Duodenal mucosa (tissue), 2 donors: ENCODE results near the gene SLC49A3.

Experiments used
- H3K27ac ChIP-seq: one replicate; pipeline ENCODE4 v1.7.0; 2013; ENCODE audit warnings: low read depth, low read length
- H3K27me3 ChIP-seq, 2 donors: one replicate each; pipeline ENCODE4 v1.7.0; 2013; ENCODE audit warnings: low read length in 2 of 2, control low read depth in 1 of 2; ENCODE audit not compliant: insufficient read depth in 2 of 2, control insufficient read depth in 1 of 2
- H3K36me3 ChIP-seq, 2 donors: one replicate each; pipeline ENCODE4 v1.7.0; 2013; ENCODE audit warnings: low read length in 2 of 2, control low read depth in 1 of 2; ENCODE audit not compliant: insufficient read depth in 2 of 2, control insufficient read depth in 1 of 2
- H3K4me1 ChIP-seq, 2 donors: one replicate each; pipeline ENCODE4 v1.7.0; 2013; ENCODE audit warnings: low read length in 2 of 2, control low read depth in 1 of 2; ENCODE audit not compliant: insufficient read depth in 2 of 2, control insufficient read depth in 1 of 2
- H3K4me3 ChIP-seq, 2 donors: one replicate each; pipeline ENCODE4 v1.7.0; 2013; ENCODE audit warnings: low read length in 2 of 2, low read depth in 1 of 2
- H3K9ac ChIP-seq, 2 donors: one replicate each; pipeline ENCODE4 v1.7.0; 2013; ENCODE audit warnings: low read length in 2 of 2, low read depth in 1 of 2
- H3K9me3 ChIP-seq, 2 donors: one replicate each; pipeline ENCODE4 v1.7.0; 2013; ENCODE audit warnings: low read length in 2 of 2, control low read depth in 1 of 2; ENCODE audit not compliant: control insufficient read depth in 1 of 2

SLC49A3 gene

GRCh38 chr4:660401-660800 is 28.6 kb downstream of the SLC49A3 start:
- Histone ChIP-seq H3K36me3 (no peaks in the 10 kb centered on the region), H3K27me3 (peaks cover 0 to 3% of the 10 kb centered on the region in 2 donors), H3K9me3 (no peaks in the 10 kb centered on the region), H3K9ac (no peak overlapping the region), H3K27ac (no peak overlapping the region), H3K4me3 (no peak overlapping the region), H3K4me1 (no peaks in the 10 kb centered on the region)

GRCh38 chr4:659851-660250 is 29.1 kb downstream of the SLC49A3 start:
- Histone ChIP-seq H3K4me1 (no peaks in the 10 kb centered on the region), H3K27me3 (peaks cover 0 to 3% of the 10 kb centered on the region in 2 donors), H3K9me3 (no peaks in the 10 kb centered on the region), H3K36me3 (no peaks in the 10 kb centered on the region), H3K4me3 (no peak overlapping the region), H3K9ac (no peak overlapping the region), H3K27ac (no peak overlapping the region)

GRCh38 chr4:658681-659667 is 30.0 kb downstream of the SLC49A3 start:
- Histone ChIP-seq H3K36me3 (no peaks in the 10 kb centered on the region), H3K27ac (no peak overlapping the region), H3K4me3 (no peak overlapping the region), H3K9ac (no peak overlapping the region), H3K27me3 (peaks cover 0 to 3% of the 10 kb centered on the region in 2 donors), H3K9me3 (no peaks in the 10 kb centered on the region), H3K4me1 (no peaks in the 10 kb centered on the region)

- peaks cover 0 to 2% of the 10 kb centered on the region in 2 donors for H3K27me3 ChIP-seq
- H3K9me3 ChIP-seq = no peaks in the 10 kb centered on the region
- H3K4me1 ChIP-seq = no peaks in the 10 kb centered on the region
- H3K4me3 ChIP-seq = no peak overlapping the region
- no peak overlapping the region for H3K27ac ChIP-seq
- no peak overlapping the region for H3K9ac ChIP-seq
- no peaks in the 10 kb centered on the region for H3K36me3 ChIP-seq
These were observed 30.9 kb downstream of the SLC49A3 start for GRCh38 chr4:657834-658667.

GRCh38 chr4:657338-657833 is 31.6 kb downstream of the SLC49A3 start:
- H3K4me1 ChIP-seq = no peaks in the 10 kb centered on the region
- no peak overlapping the region for H3K9ac ChIP-seq
- H3K9me3 ChIP-seq = no peaks in the 10 kb centered on the region
- no peak overlapping the region for H3K4me3 ChIP-seq
- H3K27me3 ChIP-seq = no peaks in the 10 kb centered on the region
- no peak overlapping the region for H3K27ac ChIP-seq
- no peaks in the 10 kb centered on the region for H3K36me3 ChIP-seq

GRCh38 chr4:656436-657337 is 32.3 kb downstream of the SLC49A3 start:
- H3K9ac ChIP-seq = no peak overlapping the region
- no peak overlapping the region for H3K27ac ChIP-seq
- H3K4me3 ChIP-seq = no peak overlapping the region
- no peaks in the 10 kb centered on the region for H3K36me3 ChIP-seq
- H3K4me1 ChIP-seq = no peaks in the 10 kb centered on the region
- no peaks in the 10 kb centered on the region for H3K9me3 ChIP-seq
- H3K27me3 ChIP-seq = peaks cover 3% of the 10 kb centered on the region in 2 donors

- Histone ChIP-seq H3K27ac (no peak overlapping the region), H3K9me3 (no peaks in the 10 kb centered on the region), H3K4me1 (no peaks in the 10 kb centered on the region), H3K27me3 (peaks cover 10 to 12% of the 10 kb centered on the region in 2 donors), H3K36me3 (no peaks in the 10 kb centered on the region), H3K9ac (no peak overlapping the region), H3K4me3 (no peak overlapping the region)
These were observed 33.3 kb downstream of the SLC49A3 start for GRCh38 chr4:655464-656151.

- Histone ChIP-seq H3K4me1 (no peaks in the 10 kb centered on the region), H3K36me3 (no peaks in the 10 kb centered on the region), H3K9me3 (no peaks in the 10 kb centered on the region), H3K27me3 (peaks cover 14 to 19% of the 10 kb centered on the region in 2 donors), H3K27ac (no peak overlapping the region), H3K9ac (no peak overlapping the region), H3K4me3 (no peak overlapping the region)
These were observed 34.0 kb downstream of the SLC49A3 start for GRCh38 chr4:654871-655463.

GRCh38 chr4:654503-654845 is 34.5 kb downstream of the SLC49A3 start:
- no peaks in the 10 kb centered on the region for H3K36me3 ChIP-seq
- no peaks in the 10 kb centered on the region for H3K4me1 ChIP-seq
- no peak overlapping the region for H3K4me3 ChIP-seq
- H3K27ac ChIP-seq = no peak overlapping the region
- no peak overlapping the region for H3K9ac ChIP-seq
- H3K9me3 ChIP-seq = no peaks in the 10 kb centered on the region
- H3K27me3 ChIP-seq = peaks cover 14 to 24% of the 10 kb centered on the region in 2 donors
